ENCODE data around the gene CCDC50. TPM values are rescaled to one million over a fixed set of nuclear protein-coding genes. Genes with fewer than 3 reads are reported as not detected.

CCDC50 gene
- total RNA-seq: 100 to 1,000 TPM in 1 of 3 donors, 10 to 100 TPM in 2; 86.9 to 101 (median 93.4) TPM

GRCh38 chr3:191328962-191329653 is at the start of gene CCDC50:
CCDC50 (plus strand) TSS chr3:191329394; CDS start chr3:191329675, 281 bp downstream.
- H3K27me3 ChIP-seq: no peaks in the 10 kb centered on the region
- H3K36me3 ChIP-seq: no peaks in the 10 kb centered on the region
- H3K4me3 ChIP-seq: peak within 1 kb of the TSS; percentile 91 to 96 (median 94)
- no peaks in the 10 kb centered on the region for H3K9me3 ChIP-seq
- H3K4me1 ChIP-seq: no peaks in the 10 kb centered on the region
- intact Hi-C loops (cut with DNase I; ENCODE audit: low total_unique reads): no loop called here
- peak; percentile 82 to 90 for DNase-seq (ENCODE audit: low spot score in 2 of 2)
- H3K27ac ChIP-seq: peak within 1 kb of the TSS; percentile 95 to 96
- TF ChIP-seq POLR2A (IDR thresholded peaks at IDR 0.05) (no peak), POLR2AphosphoS5 (IDR thresholded peaks at IDR 0.05) (peak; percentile 55 to 67 (median 56)), CTCF (IDR thresholded peaks at IDR 0.05) (no peak)

- Histone ChIP-seq H3K27me3 (no peaks in the 10 kb centered on the region), H3K4me1 (no peaks in the 10 kb centered on the region), H3K36me3 (no peaks in the 10 kb centered on the region), H3K4me3 (no peak overlapping the region), H3K9me3 (no peaks in the 10 kb centered on the region), H3K27ac (no peak overlapping the region)
- TF ChIP-seq CTCF (IDR thresholded peaks at IDR 0.05): no peak
- TF ChIP-seq POLR2AphosphoS5 (IDR thresholded peaks at IDR 0.05): no peak
- TF ChIP-seq POLR2A (IDR thresholded peaks at IDR 0.05): no peak
- DNase-seq (ENCODE audit: low spot score in 2 of 2): no peak
- intact Hi-C loops (cut with DNase I; ENCODE audit: low total_unique reads): no loop called here
These were observed 49.1 kb upstream of the CCDC50 start for GRCh38 chr3:191280111-191280510.

- TF ChIP-seq CTCF (IDR thresholded peaks at IDR 0.05) (no peak), POLR2A (IDR thresholded peaks at IDR 0.05) (no peak), POLR2AphosphoS5 (IDR thresholded peaks at IDR 0.05) (no peak)
- Histone ChIP-seq H3K4me3 (no peak overlapping the region), H3K9me3 (no peaks in the 10 kb centered on the region), H3K27ac (no peak overlapping the region), H3K4me1 (no peaks in the 10 kb centered on the region), H3K27me3 (no peaks in the 10 kb centered on the region), H3K36me3 (no peaks in the 10 kb centered on the region)
- DNase-seq (ENCODE audit: low spot score in 2 of 2): no peak
- intact Hi-C loops (cut with DNase I; ENCODE audit: low total_unique reads): no loop called here
These were observed 48.3 kb upstream of the CCDC50 start for GRCh38 chr3:191280882-191281281.

GRCh38 chr3:191282251-191283185 is 46.7 kb upstream of the CCDC50 start:
- Histone ChIP-seq H3K4me3 (no peak overlapping the region), H3K36me3 (no peaks in the 10 kb centered on the region), H3K27me3 (no peaks in the 10 kb centered on the region), H3K9me3 (no peaks in the 10 kb centered on the region), H3K4me1 (no peaks in the 10 kb centered on the region), H3K27ac (no peak overlapping the region)
- intact Hi-C loops (cut with DNase I; ENCODE audit: low total_unique reads): no loop called here
- TF ChIP-seq POLR2A (IDR thresholded peaks at IDR 0.05) (no peak), CTCF (IDR thresholded peaks at IDR 0.05) (no peak), POLR2AphosphoS5 (IDR thresholded peaks at IDR 0.05) (no peak)
- DNase-seq (ENCODE audit: low spot score in 2 of 2): no peak

GRCh38 chr3:191283400-191283799 is 45.8 kb upstream of the CCDC50 start:
- H3K27ac ChIP-seq: no peak overlapping the region
- intact Hi-C loops (cut with DNase I; ENCODE audit: low total_unique reads): no loop called here
- no peaks in the 10 kb centered on the region for H3K9me3 ChIP-seq
- TF ChIP-seq CTCF (IDR thresholded peaks at IDR 0.05) (no peak), POLR2A (IDR thresholded peaks at IDR 0.05) (no peak), POLR2AphosphoS5 (IDR thresholded peaks at IDR 0.05) (no peak)
- H3K27me3 ChIP-seq: no peaks in the 10 kb centered on the region
- H3K4me3 ChIP-seq: no peak overlapping the region
- no peaks in the 10 kb centered on the region for H3K36me3 ChIP-seq
- H3K4me1 ChIP-seq: no peaks in the 10 kb centered on the region
- DNase-seq (ENCODE audit: low spot score in 2 of 2): no peak

Measured in breast epithelium (tissue), 4 donors.